D721Med (cell line): ENCODE measurements around the gene PLAU.
"Not testable (repeated sequence)": the region's sequence is repeated elsewhere in the genome, so short reads cannot be mapped to it uniquely, and the experiment has no call there.

ENCODE experiments used
- DNase-seq: peaks from one replicate; pipeline ENCODE4 v3.0.0; 2011; ENCODE audit warnings: low spot score; ENCODE audit not compliant: insufficient read length
- FAIRE-seq: peaks from 2 replicates; lab custom pipeline; 2011; peaks lifted over from hg19 to GRCh38; lab: Jason Lieb, UNC
- CTCF ChIP-seq: IDR thresholded peaks from 2 replicates; pipeline ENCODE4 v1.5.1; 2012; ENCODE audit warnings: mild to moderate bottlenecking, control low read depth; ENCODE audit not compliant: insufficient read depth; ENCODE audit errors: missing control alignments

The PLAU gene

DNA sequence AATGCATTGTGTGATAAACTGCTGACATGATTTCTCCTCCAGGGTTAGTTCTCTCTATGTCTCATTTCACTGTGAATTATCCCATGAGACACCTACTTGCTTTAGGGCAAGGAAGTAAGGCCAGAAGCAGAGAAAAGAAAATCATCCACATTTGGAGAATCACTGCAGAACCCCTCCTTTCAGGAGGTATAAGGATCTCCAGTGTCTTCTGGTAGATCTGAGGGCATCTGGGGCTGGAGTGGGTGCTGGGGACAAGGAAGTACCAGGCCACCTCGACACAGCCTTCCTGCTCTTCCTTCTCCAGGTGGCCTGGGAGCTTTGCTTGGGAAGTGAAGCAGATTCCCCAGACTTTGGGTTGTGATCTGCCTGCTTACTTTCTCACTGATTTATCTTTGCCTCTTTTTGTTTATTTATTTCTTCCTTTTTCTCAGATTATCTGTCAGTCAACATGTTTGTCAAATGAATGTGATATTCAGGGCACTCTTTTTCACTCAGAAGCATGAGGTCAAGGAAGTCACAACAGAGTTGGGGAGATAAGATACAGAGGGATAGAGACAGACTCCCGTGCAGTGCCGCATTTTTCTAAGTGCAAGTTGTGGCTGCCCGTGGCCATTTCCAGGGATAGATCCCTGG, 24.2 kb upstream of the PLAU start:
- TF ChIP-seq CTCF: no peak
- no peak for DNase-seq
- no peak for FAIRE-seq

GRCh38 chr10:73887294-73888039, 23.5 kb upstream of the PLAU start:
- no peak for TF ChIP-seq CTCF
- DNase-seq (no peak), FAIRE-seq (no peak)

- DNase-seq: no peak
Measured at GRCh38 chr10:73888514-73888913, 22.4 kb upstream of the PLAU start.

DNA sequence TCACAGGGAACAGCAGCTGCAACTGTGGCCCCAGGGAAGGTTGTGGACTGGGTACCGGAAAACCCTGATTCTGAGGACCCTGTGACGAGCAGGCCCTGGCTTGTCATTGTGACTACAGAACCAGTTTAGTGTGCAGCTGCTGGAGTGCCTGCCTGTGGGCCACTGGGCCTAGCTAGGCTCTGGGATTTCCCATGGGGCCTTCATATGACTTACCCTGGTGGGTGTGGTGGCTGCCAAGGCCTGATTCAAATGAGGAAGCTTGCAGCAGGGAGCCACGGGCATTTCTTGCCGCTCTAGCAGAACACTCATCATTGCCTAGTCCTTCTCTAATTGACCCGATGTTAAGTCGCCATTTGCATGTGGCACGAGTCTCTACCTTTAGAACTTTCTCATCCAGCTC, 21.9 kb upstream of the PLAU start:
- DNase-seq (no peak), FAIRE-seq (no peak)
- no peak for TF ChIP-seq CTCF

More at GRCh38 chr10:73888514-73888913, 22.4 kb upstream of the PLAU start:
- FAIRE-seq: no peak
- TF ChIP-seq CTCF: no peak

- FAIRE-seq, DNase-seq: not testable (repeated sequence)
Measured at GRCh38 chr10:73889416-73889815, 21.5 kb upstream of the PLAU start.

- no peak for TF ChIP-seq CTCF
- FAIRE-seq (no peak), DNase-seq (no peak)
Measured at GRCh38 chr10:73890261-73890660, 20.7 kb upstream of the PLAU start.

DNA sequence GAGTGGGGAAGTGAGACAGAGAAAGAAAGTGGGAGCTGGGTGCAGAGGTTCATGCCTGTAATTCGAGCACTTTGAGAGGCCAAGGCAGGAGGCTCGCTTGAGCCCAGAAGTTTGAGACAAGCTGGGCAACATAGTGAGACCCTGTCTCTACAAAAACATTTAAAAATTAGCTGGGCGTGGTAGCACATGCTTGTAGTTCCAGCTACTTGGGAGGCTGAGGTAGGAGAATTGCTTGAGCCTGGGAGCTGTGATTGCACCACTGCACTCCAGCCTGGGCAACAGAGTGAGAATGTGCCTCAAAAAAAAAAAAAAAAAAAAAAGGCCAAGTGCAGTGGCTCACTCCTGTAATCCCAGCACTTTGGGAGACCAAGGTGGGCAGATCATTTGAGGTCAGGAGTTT, 20.1 kb upstream of the PLAU start:
- DNase-seq, FAIRE-seq: not testable (repeated sequence)

GRCh38 chr10:73891540-73891939, 19.4 kb upstream of the PLAU start:
- no peak for FAIRE-seq
- no peak for DNase-seq
- no peak for TF ChIP-seq CTCF
